WI38 (cell line): ENCODE data around the gene UGT1A5.

Experiments used
- H3K4me3 ChIP-seq: 2 replicates; pipeline ENCODE4 v1.5.1; 2011; ENCODE audit warnings: low read depth, mild to moderate bottlenecking, control low read depth, low read length
- TF ChIP-seq, protein P1 (sequence below): IDR thresholded peaks from 2 replicates; pipeline ENCODE4 v1.5.1; 2012; ENCODE audit warnings: low read depth, mild to moderate bottlenecking, control low read depth, low read length

Gene UGT1A5

DNA sequence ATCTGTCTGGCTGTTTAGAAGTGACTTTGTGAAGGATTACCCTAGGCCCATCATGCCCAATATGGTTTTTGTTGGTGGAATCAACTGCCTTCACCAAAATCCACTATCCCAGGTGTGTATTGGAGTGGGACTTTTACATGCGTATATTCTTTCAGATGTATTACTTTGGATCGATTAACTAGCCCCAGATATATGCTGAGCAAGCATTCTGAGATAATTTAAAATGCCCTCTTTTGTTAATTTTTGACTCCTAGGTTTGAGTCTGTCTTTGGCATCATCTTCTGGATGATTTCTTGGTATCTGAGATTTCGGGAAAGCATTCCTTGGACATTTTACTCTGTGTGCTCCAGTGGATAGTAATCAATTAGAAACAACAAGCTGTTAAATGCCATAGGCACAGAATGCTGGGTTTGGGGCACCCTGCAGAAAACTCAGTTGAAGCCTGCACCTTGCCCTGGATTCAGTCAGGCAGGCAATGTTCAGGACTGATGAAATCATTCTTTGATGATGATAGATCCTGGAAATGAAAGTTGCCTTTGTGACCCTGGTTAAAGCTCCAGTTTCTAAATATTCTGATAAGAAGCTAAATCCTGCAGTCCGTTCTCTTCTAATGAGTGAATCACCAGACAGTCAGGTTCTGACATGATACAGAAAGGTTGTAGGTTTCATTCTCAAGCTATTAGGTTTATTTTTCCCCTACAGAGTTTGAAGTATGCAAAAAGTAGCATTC lies 48.5 kb downstream of the UGT1A5 start:
- TF ChIP-seq, protein P1, sequence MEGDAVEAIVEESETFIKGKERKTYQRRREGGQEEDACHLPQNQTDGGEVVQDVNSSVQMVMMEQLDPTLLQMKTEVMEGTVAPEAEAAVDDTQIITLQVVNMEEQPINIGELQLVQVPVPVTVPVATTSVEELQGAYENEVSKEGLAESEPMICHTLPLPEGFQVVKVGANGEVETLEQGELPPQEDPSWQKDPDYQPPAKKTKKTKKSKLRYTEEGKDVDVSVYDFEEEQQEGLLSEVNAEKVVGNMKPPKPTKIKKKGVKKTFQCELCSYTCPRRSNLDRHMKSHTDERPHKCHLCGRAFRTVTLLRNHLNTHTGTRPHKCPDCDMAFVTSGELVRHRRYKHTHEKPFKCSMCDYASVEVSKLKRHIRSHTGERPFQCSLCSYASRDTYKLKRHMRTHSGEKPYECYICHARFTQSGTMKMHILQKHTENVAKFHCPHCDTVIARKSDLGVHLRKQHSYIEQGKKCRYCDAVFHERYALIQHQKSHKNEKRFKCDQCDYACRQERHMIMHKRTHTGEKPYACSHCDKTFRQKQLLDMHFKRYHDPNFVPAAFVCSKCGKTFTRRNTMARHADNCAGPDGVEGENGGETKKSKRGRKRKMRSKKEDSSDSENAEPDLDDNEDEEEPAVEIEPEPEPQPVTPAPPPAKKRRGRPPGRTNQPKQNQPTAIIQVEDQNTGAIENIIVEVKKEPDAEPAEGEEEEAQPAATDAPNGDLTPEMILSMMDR: no peak
- no peak overlapping the region for H3K4me3 ChIP-seq

DNA sequence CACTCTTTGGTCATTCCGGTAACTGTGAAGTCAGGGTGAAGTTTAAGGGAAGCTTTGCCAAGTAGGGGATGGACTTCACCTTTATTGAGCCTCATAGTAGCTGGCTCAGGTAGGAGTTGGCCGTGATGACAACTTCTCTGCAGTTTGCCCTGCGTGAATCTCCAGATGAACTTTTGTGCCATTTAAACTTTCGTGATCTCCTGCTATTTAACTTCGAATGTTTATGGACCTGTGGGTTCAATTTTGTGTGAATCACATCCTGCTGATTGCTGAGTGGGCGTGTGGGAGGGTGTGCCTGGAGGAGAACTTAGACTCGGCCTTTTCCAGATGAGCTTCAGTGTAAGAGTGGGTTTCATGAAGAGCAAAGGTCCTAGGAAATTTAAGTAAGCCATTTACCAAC lies 51.6 kb downstream of the UGT1A5 start:
- TF ChIP-seq, protein P1: no peak
- H3K4me3 ChIP-seq: no peak overlapping the region

DNA sequence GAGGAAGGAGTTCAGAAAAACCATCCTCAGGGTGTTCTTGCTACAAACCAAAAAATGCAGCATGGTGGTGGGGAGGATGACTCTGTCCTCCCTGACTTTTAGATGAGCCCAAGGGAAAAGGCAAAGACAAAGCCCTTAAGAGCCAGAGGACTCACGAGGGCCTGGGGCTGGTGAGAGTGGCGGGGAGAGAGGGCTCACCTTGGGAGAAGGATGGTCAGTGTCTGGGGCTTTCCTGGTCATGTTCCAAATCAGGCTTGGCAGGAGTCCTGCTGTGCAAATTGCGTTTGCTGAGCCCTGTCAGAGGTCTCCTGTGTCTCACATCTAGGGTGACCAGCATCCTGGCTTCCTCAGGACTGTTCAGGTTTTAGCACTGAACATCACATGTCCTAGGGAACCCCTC lies 52.1 kb downstream of the UGT1A5 start:
- TF ChIP-seq, protein P1: no peak
- H3K4me3 ChIP-seq: no peak overlapping the region

- TF ChIP-seq, protein P1: no peak
- no peak overlapping the region for H3K4me3 ChIP-seq
Observed at GRCh38 chr2:233766416-233766815, 53.7 kb downstream of the UGT1A5 start.

DNA sequence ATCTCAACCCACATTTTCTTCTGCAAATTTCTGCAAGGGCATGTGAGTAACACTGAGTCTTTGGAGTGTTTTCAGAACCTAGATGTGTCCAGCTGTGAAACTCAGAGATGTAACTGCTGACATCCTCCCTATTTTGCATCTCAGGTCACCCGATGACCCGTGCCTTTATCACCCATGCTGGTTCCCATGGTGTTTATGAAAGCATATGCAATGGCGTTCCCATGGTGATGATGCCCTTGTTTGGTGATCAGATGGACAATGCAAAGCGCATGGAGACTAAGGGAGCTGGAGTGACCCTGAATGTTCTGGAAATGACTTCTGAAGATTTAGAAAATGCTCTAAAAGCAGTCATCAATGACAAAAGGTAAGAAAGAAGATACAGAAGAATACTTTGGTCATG lies 55.4 kb downstream of the UGT1A5 start:
- H3K4me3 ChIP-seq: no peak overlapping the region
- TF ChIP-seq, protein P1: no peak

- H3K4me3 ChIP-seq: no peak overlapping the region
- TF ChIP-seq, protein P1: no peak
Observed at GRCh38 chr2:233769260-233769659, 56.6 kb downstream of the UGT1A5 start.

GRCh38 chr2:233772153-233772552 lies 59.4 kb downstream of the UGT1A5 start:
- H3K4me3 ChIP-seq: no peak overlapping the region
- TF ChIP-seq, protein P1: no peak
